ENCODE data around the gene KCNA3.

KCNA3 gene

GRCh38 chr1:110637475-110637874, 37.3 kb downstream of the KCNA3 start:
- no peak for DNase-seq

- no peak for DNase-seq
Measured at GRCh38 chr1:110636149-110636935, 38.4 kb downstream of the KCNA3 start.

- no peak for DNase-seq
Measured at GRCh38 chr1:110635434-110635833, 39.3 kb downstream of the KCNA3 start.

- no peak for DNase-seq
Measured at GRCh38 chr1:110634455-110635311, 40.1 kb downstream of the KCNA3 start.

- DNase-seq, result no peak
Measured at GRCh38 chr1:110634086-110634454, 40.7 kb downstream of the KCNA3 start.

GRCh38 chr1:110633646-110634030, 41.1 kb downstream of the KCNA3 start:
- no peak for DNase-seq

GRCh38 chr1:110631836-110632620, 42.7 kb downstream of the KCNA3 start:
- no peak for DNase-seq

GRCh38 chr1:110630839-110631663, 43.7 kb downstream of the KCNA3 start:
- peak; percentile 71 for DNase-seq

GRCh38 chr1:110628323-110629105, 46.2 kb downstream of the KCNA3 start:
- no peak for DNase-seq

- DNase-seq, result no peak
Measured at GRCh38 chr1:110627764-110628163, 47.0 kb downstream of the KCNA3 start.

GRCh38 chr1:110626889-110627288, 47.9 kb downstream of the KCNA3 start:
- no peak for DNase-seq

Measured in NCI-H1092 (cell line).